Type B pancreatic cell (in vitro differentiated cells): ENCODE results near the gene ZC3H12D. TPM values are rescaled to one million over a fixed set of nuclear protein-coding genes. Genes with fewer than 3 reads are reported as not detected.
A peak's percentile ranks its signal among the peaks of the same experiment; 100 is the strongest.

ENCODE experiments used
- DNase-seq: peaks from one replicate; pipeline ENCODE4 v3.0.0; 2021; ENCODE audit warnings: mixed read lengths; ENCODE audit not compliant: unreplicated experiment; ENCODE audit errors: extremely low spot score
- H3K27ac Mint-ChIP-seq: 2 replicates; pipeline ENCODE4 v1.8.0; 2021; ENCODE audit warnings: mild to moderate bottlenecking, mixed read lengths
- H3K27me3 Mint-ChIP-seq: 2 replicates; pipeline ENCODE4 v1.8.0; 2021; ENCODE audit warnings: mixed read lengths
- H3K36me3 Mint-ChIP-seq: 2 replicates; pipeline ENCODE4 v1.8.0; 2021; ENCODE audit warnings: mixed read lengths
- H3K4me1 Mint-ChIP-seq: one replicate; pipeline ENCODE4 v1.8.0; 2021; ENCODE audit warnings: mixed read lengths; ENCODE audit not compliant: unreplicated experiment
- H3K4me3 Mint-ChIP-seq: 2 replicates; pipeline ENCODE4 v1.8.0; 2021; ENCODE audit warnings: mild to moderate bottlenecking, mixed read lengths
- H3K9me3 Mint-ChIP-seq: 2 replicates; pipeline ENCODE4 v1.8.0; 2021; ENCODE audit warnings: mixed read lengths
- total RNA-seq: library from RNA; stranded (reverse); gene quantifications from 2 replicates; pipeline ENCODE4 v1.2.1, GENCODE V29; 2021; ENCODE audit warnings: low replicate concordance
- TF ChIP-seq, protein P1 (sequence below): fragments of 200-600 bp; sonication (generic); conservative IDR thresholded peaks from 2 replicates; pipeline ENCODE4 v1.5.0; 2021; ENCODE audit warnings: antibody characterized with exemption, mild to moderate bottlenecking

ZC3H12D gene
- total RNA-seq, 1 donor from 2014 or later, result 0.58 TPM

DNA sequence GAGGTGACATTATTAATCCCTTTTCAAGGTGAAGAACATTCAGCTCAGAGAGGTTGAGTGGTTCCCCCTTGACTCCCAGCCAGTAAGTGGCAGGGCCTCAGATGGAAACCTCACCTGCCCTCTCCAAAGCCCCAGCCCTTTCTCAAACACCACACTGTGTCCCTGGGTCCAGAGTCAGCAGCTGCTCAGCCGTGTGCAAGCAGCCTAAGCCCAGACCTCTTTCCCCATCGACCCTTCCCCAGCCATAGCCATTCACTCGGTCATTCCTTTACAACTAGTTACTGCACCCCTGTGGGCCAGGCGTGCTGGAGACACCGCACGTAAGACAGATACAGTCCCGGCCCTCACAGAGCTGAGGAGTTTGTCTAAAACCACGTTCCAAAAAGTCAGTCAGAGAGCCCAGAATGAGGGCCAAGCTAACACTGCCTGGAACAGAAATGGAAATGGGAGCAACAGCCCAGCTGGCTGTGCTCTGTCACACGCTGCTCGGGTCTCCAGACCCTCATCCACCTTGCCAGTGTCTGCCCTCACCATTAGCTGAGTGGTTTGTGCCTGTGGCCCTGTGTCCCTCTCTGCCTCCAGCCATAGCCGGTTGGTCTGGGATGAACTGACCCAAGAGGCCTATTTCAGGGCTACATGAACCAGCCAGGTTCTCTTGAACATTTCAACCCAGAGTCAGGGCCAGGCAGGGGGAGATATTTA, 29.6 kb downstream of the ZC3H12D start:
- TF ChIP-seq, protein P1, sequence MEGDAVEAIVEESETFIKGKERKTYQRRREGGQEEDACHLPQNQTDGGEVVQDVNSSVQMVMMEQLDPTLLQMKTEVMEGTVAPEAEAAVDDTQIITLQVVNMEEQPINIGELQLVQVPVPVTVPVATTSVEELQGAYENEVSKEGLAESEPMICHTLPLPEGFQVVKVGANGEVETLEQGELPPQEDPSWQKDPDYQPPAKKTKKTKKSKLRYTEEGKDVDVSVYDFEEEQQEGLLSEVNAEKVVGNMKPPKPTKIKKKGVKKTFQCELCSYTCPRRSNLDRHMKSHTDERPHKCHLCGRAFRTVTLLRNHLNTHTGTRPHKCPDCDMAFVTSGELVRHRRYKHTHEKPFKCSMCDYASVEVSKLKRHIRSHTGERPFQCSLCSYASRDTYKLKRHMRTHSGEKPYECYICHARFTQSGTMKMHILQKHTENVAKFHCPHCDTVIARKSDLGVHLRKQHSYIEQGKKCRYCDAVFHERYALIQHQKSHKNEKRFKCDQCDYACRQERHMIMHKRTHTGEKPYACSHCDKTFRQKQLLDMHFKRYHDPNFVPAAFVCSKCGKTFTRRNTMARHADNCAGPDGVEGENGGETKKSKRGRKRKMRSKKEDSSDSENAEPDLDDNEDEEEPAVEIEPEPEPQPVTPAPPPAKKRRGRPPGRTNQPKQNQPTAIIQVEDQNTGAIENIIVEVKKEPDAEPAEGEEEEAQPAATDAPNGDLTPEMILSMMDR, result no peak
- Mint-ChIP-seq H3K4me3 (no peak overlapping the region), H3K4me1 (no peaks in the 10 kb centered on the region), H3K36me3 (no peaks in the 10 kb centered on the region), H3K9me3 (no peaks in the 10 kb centered on the region), H3K27me3 (peaks cover 23% of the 10 kb centered on the region), H3K27ac (peak overlapping the region; percentile 25)
- DNase-seq, result no peak

DNA sequence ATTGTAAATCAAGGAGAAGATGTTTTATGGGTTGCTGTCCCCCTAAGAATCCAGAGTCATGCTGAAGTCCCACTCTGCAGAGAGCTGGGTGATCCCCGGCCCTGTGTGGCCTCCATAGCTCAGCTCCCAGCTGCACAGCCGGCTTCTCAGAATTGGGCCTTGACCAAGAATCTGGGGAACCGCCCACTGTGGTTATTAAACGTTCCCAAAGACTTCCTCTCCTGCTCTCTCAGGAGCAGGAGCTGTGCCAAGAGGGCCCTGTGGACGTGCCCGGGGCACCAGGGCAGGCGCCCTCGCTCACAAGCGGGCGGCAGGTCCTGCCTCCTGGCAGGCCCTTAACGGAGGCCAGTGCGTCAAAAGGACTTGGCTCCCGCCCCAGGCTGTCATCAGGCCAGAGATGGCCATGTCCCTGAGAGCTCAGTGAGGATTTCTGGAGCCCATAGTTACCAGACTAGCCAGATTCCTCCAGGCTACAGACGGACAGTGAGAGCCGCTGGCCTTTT, 30.4 kb downstream of the ZC3H12D start:
- Mint-ChIP-seq H3K27ac (no peak overlapping the region), H3K27me3 (peaks cover 30% of the 10 kb centered on the region), H3K9me3 (no peaks in the 10 kb centered on the region)

DNA sequence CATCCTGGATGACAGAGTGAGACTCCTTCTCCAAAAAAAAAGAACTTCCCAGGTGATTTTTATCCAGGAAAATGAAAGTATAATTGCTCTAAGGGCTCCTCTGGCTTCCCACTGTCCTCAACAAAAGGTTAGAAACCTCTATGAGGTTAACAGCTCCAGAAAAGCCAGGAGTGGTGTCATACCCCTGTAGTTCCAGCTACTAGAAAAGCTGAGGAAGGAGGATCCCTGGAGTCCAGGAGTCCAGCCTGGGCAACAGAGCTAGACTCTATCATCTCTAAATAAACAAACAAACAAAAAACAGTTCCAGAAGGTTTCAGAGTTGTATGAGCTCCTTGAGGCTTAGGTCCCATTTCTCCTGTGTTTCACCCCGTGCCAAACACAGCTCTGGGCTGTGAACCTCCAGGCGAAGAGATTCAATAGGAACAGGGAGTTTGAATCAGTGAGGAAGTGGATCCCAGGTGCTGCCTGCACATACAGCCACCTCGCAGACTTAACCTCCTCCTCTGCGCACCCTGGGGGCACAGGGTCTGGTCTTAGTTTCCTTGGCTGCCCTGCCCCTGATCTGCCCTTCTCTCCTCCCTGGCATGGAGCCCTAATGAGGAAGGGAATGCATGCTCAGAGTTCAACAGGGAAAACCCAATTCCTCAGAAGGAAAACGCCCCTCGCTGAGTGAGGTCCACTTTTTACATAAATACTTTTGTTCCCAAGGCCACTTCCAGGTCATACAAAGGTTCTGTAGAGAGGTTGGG, 31.0 kb downstream of the ZC3H12D start:
- no peaks in the 10 kb centered on the region for H3K36me3 Mint-ChIP-seq
- no peak overlapping the region for H3K27ac Mint-ChIP-seq
- no peak for DNase-seq

More for the DNA sequence above, 30.4 kb downstream of the ZC3H12D start:
- DNase-seq, result no peak
- H3K4me3 Mint-ChIP-seq, result no peak overlapping the region
- H3K4me1 Mint-ChIP-seq, result peaks cover 5% of the 10 kb centered on the region
- TF ChIP-seq, protein P1, result no peak
- H3K36me3 Mint-ChIP-seq, result no peaks in the 10 kb centered on the region

GRCh38 chr6:149452037-149452939, 32.5 kb downstream of the ZC3H12D start:
- Mint-ChIP-seq H3K9me3 (no peaks in the 10 kb centered on the region), H3K27me3 (peaks cover 31% of the 10 kb centered on the region), H3K27ac (no peak overlapping the region), H3K4me3 (no peak overlapping the region), H3K36me3 (no peaks in the 10 kb centered on the region), H3K4me1 (peaks cover 16% of the 10 kb centered on the region)
- TF ChIP-seq, protein P1, result no peak
- no peak for DNase-seq

More for the DNA sequence above, 31.0 kb downstream of the ZC3H12D start:
- Mint-ChIP-seq H3K4me3 (no peak overlapping the region), H3K9me3 (no peaks in the 10 kb centered on the region), H3K27me3 (peaks cover 29% of the 10 kb centered on the region), H3K4me1 (peaks cover 7% of the 10 kb centered on the region)
- TF ChIP-seq, protein P1, result no peak

GRCh38 chr6:149451376-149452036, 33.3 kb downstream of the ZC3H12D start:
- Mint-ChIP-seq H3K4me1 (peaks cover 16% of the 10 kb centered on the region), H3K27ac (no peak overlapping the region), H3K36me3 (no peaks in the 10 kb centered on the region), H3K4me3 (no peak overlapping the region), H3K27me3 (peaks cover 31% of the 10 kb centered on the region), H3K9me3 (no peaks in the 10 kb centered on the region)
- TF ChIP-seq, protein P1, result no peak
- DNase-seq, result peak; percentile 80
